GM18951 (cell line): Measurements from ENCODE around the gene FGD3.
"Not testable (repeated sequence)": the region's sequence is repeated elsewhere in the genome, so short reads cannot be mapped to it uniquely, and the experiment has no call there.

Source experiments
- POLR2A ChIP-seq: IDR thresholded peaks from 4 replicates; pipeline ENCODE4 v1.6.1; 2011; ENCODE audit warnings: mild to moderate bottlenecking; ENCODE audit not compliant: insufficient read length, insufficient read depth; ENCODE audit errors: extremely low read depth
- in situ Hi-C: fragments of 300-500 bp; cut with MboI; formaldehyde crosslinking; loops from one replicate; pipeline ENCODE4 v1.12.0; 2022; ENCODE audit warnings: low sequenced_read_pairs, mixed read lengths, inconsistent platforms; ENCODE audit not compliant: unreplicated experiment

The FGD3 gene

GRCh38 chr9:92947268-92948037 lies at the start of gene FGD3:
Gene FGD3 (plus strand): TSS chr9:92947523. CDS start chr9:92976257, 28,734 bp downstream.
- no peak for TF ChIP-seq POLR2A
- in situ Hi-C loops: no loop called here

- in situ Hi-C loops: not testable (repeated sequence)
Measured at GRCh38 chr9:92905137-92905536, 42.2 kb upstream of the FGD3 start.

GRCh38 chr9:92911511-92912475 lies 35.5 kb upstream of the FGD3 start:
- TF ChIP-seq POLR2A: no peak
- in situ Hi-C loops: no loop called here

- in situ Hi-C loops: no loop called here
- TF ChIP-seq POLR2A: no peak
Measured at GRCh38 chr9:92917176-92917800, 30.0 kb upstream of the FGD3 start.

GRCh38 chr9:92920437-92920836 lies 26.9 kb upstream of the FGD3 start:
- in situ Hi-C loops: no loop called here
- no peak for TF ChIP-seq POLR2A

- in situ Hi-C loops: no loop called here
- TF ChIP-seq POLR2A: no peak
Measured at GRCh38 chr9:92931606-92932005, 15.7 kb upstream of the FGD3 start.

GRCh38 chr9:92934321-92934720 lies 13.0 kb upstream of the FGD3 start:
- TF ChIP-seq POLR2A: no peak
- in situ Hi-C loops: no loop called here

GRCh38 chr9:92938025-92938424 lies 9.3 kb upstream of the FGD3 start:
- no peak for TF ChIP-seq POLR2A
- in situ Hi-C loops: no loop called here

GRCh38 chr9:92941861-92942260 lies 5.5 kb upstream of the FGD3 start:
- no peak for TF ChIP-seq POLR2A
- in situ Hi-C loops: no loop called here

GRCh38 chr9:92942688-92943616 lies 4.4 kb upstream of the FGD3 start:
- no peak for TF ChIP-seq POLR2A
- in situ Hi-C loops: no loop called here

GRCh38 chr9:92944921-92945320 lies 2.4 kb upstream of the FGD3 start:
- in situ Hi-C loops: no loop called here
- no peak for TF ChIP-seq POLR2A

GRCh38 chr9:92945796-92946195 lies 1.5 kb upstream of the FGD3 start:
- in situ Hi-C loops: no loop called here

More at GRCh38 chr9:92945796-92946195, 1.5 kb upstream of the FGD3 start:
- no peak for TF ChIP-seq POLR2A
